Fibroblast of mammary gland (primary cell): ENCODE measurements around the gene MRPL41.
"Not testable (repeated sequence)": the region's sequence is repeated elsewhere in the genome, so short reads cannot be mapped to it uniquely, and the experiment has no call there.

Source experiments
- DNase-seq: peaks from one replicate; pipeline ENCODE4 v3.0.0-alpha.2; 2010; ENCODE audit warnings: low read depth
- H3K4me3 ChIP-seq: 2 replicates; pipeline ENCODE4 v1.5.1; 2011; ENCODE audit warnings: low read depth, mild to moderate bottlenecking, low read length, moderate library complexity; ENCODE audit not compliant: control insufficient read depth
- CTCF ChIP-seq: conservative IDR thresholded peaks from 2 replicates; pipeline ENCODE4 v1.5.1; 2011; ENCODE audit warnings: low read depth, low read length, inconsistent platforms; ENCODE audit not compliant: control insufficient read depth, insufficient read depth

MRPL41 gene

GRCh38 chr9:137558127-137558526 is 6.4 kb downstream of the MRPL41 start:
- no peak for TF ChIP-seq CTCF

GRCh38 chr9:137564134-137564533 is 12.5 kb downstream of the MRPL41 start:
- H3K4me3 ChIP-seq, result no peak overlapping the region
- no peak for TF ChIP-seq CTCF
- no peak for DNase-seq

More at GRCh38 chr9:137558127-137558526, 6.4 kb downstream of the MRPL41 start:
- H3K4me3 ChIP-seq, result no peak overlapping the region
- no peak for DNase-seq

- H3K4me3 ChIP-seq, result no peak overlapping the region
- no peak for DNase-seq
- TF ChIP-seq CTCF, result no peak
Observed at GRCh38 chr9:137564817-137565411, 13.2 kb downstream of the MRPL41 start.

- not testable (repeated sequence) for H3K4me3 ChIP-seq, DNase-seq
Observed at GRCh38 chr9:137568445-137568844, 16.8 kb downstream of the MRPL41 start.

GRCh38 chr9:137569609-137570203 is 18.0 kb downstream of the MRPL41 start:
- DNase-seq, result no peak
- no peak for TF ChIP-seq CTCF
- no peak overlapping the region for H3K4me3 ChIP-seq

- no peak overlapping the region for H3K4me3 ChIP-seq
- DNase-seq, result no peak
- no peak for TF ChIP-seq CTCF
Observed at GRCh38 chr9:137570566-137570965, 18.9 kb downstream of the MRPL41 start.

- no peak for DNase-seq
- H3K4me3 ChIP-seq, result no peak overlapping the region
- no peak for TF ChIP-seq CTCF
Observed at GRCh38 chr9:137574192-137574591, 22.5 kb downstream of the MRPL41 start.
